ENCODE measurements around the gene TF.

The TF gene

DNA sequence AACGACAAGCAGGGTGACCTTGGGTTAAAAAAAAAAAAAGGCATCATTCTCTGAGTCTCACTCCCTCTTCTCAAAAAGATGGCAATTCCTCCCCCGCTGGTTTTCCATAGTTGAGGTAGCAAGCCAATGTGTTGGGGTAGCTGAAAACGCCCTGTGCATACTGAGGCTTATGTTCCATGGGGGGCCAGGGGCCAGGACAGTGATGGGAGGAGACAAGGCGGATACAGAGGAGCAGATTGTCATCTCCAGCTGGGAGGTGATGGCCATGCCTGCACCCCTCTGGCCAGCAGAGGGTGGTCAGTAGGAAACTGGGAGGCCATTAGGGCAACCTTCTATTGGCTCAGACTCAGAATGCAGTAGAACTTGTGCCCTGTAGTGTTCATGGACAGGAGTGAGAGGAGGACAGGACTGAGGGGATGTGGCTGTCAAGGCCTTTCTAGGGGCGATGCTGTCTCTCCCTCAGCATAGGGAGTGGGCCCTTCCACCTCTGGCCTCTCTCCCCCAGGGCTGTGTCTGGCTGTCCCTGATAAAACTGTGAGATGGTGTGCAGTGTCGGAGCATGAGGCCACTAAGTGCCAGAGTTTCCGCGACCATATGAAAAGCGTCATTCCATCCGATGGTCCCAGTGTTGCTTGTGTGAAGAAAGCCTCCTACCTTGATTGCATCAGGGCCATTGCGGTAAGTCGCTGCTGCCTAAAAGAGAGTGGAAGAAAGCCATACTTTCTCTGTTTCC, 1.9 kb downstream of the TF start:
- DNase-seq: no peak

DNA sequence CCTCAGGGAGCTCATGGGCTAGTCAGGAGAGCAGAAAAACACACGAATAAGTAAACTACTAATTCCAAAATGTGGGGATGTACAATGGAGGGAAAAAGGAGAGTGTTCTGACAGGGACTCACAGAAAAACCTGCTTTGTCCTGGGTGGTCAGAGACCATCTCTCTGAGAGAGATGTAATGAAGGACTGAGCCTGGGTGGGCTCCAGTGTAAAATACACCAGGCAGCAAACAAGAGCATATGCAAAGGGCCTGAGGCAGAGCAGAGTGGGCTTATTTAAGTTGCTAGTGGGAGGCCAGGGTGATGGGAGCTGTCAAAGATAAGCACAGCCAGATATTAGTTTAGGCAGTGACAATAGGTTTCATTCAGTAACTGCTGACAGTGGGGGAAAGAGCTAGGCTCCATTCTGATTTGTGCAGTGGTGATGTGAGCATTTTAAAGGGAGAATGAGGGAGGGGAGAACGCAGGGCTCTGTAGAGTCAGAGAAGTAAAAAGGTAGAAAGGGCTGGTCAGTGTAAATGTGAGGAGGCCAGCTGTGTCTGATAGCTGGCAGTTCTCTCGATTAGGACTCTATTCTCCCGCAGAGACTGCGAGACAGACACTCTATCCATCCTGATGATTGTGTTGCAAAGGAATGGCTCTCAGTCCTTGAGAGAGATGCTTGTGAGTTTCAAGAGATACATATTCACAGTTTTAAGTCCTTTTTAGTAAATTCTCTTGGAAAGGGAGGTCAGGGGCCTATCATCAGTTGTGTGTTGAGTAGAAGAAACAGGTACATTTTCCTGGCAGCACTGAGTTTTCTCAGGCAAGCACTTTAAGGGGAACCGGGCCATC, 3.5 kb downstream of the TF start:
- no peak for DNase-seq

DNA sequence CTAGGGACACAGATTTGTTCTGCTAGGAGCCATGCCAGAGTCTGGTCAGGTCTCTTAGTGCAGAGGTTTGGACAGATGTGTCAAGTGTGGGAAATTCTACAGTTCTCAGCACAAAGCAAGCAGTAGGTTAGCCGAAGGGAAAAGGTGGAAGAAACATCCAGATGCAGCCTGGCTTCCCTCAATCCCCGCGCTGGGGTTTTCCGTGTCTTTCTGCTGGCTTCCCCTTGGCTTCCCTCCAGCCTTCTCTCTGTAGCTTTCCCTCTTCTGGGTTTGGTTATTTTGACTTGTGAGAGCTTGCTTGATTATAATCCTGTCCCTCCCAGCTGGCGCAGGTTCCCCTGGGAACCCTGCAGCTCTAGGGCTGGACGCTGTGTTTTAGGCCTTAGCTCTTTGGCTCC, 4.1 kb downstream of the TF start:
- no peak for DNase-seq

DNA sequence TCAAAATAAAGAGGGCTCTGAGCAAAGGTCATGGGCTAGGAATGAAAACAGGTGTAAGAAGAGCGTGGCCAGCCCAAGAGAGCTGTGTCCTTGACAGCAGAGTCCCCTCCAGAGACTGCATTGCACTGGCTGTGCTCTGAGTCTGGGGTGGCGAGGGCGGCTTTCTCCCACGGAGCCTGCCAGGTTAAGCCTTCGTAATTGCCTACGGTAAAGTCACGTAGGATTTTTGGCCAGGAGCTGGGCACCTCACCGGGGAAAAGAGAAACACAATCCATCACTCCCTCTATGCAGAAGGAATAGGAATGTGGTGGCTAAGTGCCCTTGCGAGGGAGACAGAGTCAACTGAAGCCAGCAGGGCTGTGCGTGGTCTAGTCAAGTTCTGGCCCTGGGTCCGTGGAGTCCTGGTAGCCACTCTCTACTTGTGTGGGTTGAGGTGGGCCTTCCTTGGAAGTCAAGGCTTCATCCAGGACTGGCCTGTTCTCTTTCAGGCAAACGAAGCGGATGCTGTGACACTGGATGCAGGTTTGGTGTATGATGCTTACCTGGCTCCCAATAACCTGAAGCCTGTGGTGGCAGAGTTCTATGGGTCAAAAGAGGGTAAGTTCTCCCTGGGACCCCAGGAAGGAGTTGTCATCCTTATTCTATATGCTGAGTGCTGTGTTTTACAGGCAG, 7.0 kb downstream of the TF start:
- DNase-seq: no peak

DNA sequence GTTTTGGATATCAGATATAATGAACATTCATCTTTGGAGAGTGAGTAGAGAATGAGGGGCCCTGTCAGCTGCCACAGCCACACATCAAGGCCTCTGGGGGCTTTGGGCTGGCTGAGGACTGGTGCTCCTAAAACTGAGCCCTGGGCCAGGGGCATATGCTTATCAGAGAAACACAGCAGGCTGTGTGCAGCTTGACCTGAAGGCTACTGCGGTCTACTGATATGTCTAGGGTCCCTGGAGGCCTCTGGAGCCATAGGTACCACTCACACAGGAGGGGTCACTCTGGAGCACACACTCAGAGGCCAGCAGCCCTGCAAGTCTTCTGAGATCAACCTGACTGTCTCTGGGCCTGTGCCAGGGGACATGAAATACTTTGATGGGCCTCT, 7.6 kb downstream of the TF start:
- no peak for DNase-seq

DNA sequence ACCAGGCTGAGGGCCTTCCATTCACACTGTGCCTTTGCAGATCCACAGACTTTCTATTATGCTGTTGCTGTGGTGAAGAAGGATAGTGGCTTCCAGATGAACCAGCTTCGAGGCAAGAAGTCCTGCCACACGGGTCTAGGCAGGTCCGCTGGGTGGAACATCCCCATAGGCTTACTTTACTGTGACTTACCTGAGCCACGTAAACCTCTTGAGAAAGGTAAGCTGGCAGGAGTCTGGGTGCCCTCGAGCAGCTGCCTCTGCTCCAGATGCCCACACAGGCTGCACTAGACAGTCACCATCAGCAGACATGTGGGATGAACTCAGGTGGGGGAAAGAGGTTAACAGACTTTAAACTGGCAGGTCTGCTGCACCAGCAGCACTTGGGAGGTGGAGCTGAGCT, 8.3 kb downstream of the TF start:
- DNase-seq: no peak

DNA sequence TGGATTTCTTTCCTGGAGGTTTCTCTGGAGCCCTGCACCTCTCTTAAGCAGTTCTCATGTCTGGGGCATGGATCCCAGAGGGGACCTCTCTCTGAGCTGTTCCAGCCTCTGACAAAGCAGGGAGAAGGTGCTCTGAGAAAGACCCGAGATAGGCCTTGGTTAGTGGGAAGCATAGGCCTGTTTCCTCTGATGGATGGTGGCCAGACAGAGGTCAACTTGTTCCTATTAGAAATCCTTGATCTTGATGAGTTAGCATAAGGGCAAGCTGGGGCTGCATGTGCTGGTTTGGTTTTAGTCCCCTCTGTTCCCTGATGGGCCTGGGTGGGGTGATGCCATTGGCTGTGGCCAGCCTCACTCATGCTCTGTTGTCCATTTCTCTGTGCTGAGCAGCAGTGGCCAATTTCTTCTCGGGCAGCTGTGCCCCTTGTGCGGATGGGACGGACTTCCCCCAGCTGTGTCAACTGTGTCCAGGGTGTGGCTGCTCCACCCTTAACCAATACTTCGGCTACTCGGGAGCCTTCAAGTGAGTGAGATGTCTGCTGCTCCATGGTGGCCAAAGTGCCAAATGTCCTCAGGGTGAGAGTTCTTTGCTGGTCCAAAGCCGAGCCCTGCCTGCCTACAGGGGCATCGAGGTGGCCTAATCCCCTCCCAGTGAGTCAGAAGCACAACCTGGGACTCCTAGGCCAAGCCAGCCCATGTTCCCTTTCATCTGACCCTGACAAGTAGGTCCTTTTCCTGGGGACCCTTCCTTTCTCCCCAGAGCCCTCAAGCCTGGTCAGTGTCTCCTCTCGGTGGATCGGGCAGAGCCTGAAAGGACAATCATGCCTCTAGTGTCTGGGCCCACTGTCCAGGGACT, 9.0 kb downstream of the TF start:
- no peak for DNase-seq

DNA sequence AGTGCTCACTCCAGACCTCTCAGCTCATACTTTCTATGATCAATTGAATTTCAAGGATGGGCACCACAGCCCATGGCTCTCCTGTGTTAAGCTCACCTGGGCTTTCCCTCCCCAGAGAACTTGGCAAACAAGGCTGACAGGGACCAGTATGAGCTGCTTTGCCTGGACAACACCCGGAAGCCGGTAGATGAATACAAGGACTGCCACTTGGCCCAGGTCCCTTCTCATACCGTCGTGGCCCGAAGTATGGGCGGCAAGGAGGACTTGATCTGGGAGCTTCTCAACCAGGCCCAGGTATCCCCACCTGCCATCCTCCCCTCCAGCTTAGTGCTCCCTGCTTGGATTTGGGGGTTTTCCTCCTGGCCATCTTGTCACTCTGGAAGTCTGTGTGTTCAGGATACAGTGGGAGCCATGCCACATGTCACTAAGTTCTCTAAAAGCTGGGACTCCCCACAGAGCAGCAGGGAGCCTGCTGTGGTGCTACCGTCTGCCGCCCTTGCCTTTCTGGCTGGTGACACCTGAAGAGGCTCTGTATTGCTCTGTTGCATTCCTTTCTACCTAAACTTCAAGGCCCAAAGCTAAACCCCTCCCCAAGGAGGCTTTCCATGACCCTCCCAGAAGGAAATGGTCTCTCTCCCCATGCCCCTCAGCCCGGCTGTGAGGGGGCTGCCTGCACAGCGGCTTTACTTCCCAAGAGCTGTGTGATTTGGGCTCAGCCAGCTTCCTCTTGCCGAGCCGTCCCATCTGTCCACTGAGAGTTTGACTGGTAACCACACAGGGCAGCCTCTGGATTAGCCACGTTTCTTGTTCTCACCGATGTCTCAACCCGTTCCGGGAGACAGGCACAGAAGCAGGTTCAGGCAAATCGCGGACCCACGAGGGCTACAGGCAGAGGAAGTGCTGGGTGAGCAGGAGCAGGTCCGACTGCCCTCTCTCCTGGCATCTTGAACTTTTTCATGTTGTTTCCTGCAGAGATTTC, 10.8 kb downstream of the TF start:
- DNase-seq: no peak

DNA sequence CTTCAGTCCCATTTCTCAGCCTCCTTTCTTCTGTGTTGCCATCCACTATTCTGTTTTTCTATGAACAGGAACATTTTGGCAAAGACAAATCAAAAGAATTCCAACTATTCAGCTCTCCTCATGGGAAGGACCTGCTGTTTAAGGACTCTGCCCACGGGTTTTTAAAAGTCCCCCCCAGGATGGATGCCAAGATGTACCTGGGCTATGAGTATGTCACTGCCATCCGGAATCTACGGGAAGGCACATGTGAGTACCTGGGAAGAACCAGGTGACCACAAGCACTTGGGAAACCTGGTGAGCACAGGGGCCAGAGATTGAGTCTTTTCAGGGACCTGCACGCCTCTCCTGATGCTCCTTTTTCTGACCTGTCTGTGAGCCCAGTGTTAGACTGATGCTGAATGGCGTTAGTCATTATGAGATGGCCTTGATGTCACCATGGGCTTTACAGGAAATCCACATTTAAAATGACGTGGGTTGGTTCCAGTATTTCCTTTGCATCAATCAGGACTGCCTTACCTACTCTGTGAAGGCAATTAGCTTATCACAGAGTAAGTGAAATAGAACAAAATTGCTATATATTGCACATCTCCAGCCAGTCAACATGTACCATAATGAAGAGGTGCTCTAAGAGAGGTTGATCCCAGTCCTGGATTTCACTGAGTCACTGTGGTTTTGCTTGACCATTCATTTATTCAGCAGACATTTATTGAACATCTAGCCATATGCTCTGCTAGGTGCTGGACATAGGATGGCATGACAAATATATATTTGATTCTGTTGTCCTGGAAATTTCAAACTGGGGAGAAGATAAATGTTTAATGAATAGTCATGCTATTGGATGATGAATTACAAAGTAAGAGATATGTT, 11.7 kb downstream of the TF start:
- DNase-seq: no peak

DNA sequence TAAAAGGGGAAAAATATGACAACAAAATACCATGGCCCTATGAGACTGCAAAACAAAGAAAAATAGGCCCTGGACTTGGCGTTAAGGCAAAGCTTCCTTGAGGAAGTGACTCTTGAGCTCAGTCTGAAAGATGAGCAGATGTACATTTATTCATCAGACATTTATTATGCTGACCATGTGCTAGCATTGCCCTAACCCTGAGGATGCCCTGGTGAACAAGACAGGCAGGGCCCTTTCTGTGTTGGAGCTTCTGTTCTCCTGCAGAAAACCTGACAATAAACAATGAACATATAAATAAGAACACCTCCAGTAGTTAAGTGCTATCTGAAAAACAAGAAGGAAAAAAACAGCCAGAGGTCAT, 12.4 kb downstream of the TF start:
- DNase-seq: no peak

DNA sequence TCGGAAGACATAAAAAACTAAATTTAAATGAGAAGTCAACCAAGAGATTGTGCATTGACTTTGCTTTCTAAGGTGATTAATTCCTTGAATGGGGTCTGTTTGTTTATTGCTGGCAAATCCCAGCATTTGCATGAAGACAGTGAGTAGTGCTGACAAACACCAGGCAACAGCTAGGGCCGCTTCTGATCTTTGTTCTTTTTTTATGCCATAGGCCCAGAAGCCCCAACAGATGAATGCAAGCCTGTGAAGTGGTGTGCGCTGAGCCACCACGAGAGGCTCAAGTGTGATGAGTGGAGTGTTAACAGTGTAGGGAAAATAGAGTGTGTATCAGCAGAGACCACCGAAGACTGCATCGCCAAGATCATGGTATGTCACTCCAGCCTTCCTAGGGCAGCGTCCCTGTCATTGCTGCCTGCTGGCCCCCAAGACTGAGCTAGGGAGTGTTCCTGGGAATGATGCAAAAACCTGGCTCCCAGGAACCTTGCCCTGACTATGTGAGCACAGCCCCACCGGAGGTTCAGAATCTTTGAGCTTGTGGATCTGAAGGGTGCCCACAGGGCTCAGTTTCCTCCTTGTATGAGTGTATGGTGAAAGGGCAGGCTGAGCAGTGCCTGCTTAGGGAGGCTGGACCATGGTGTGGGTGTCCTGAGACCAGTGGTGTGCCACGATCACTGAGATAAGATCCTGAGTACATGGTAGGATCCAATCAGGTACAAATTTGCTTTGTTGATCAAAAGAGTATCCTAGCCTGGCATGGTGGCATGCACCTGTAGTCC, 13.0 kb downstream of the TF start:
- no peak for DNase-seq

DNA sequence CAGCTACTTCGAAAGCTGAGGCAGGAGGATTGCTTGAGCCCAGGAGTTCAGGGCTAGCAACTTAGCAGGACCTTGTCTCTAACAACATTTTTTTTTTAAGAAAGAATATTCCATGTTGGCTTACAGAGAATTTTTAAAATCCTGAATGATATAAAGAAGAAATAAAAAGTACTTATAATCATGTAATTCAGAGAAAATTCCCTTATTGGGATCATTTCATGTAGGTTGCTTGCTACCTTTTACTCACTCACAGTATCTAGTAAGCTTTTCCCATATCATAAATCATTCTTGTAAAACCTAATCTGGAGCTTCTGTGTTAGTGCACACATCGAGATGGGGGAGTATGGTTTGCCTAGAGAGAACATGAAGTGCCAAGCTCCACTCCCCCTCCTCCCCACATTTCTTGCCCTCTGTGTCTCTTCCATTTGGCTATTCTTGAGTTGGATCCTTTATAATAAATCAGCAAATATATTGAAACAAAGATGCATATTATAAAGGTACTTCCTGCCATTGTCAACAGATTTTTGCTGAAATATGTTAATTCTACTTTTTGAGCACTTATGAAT, 13.6 kb downstream of the TF start:
- no peak for DNase-seq

DNA sequence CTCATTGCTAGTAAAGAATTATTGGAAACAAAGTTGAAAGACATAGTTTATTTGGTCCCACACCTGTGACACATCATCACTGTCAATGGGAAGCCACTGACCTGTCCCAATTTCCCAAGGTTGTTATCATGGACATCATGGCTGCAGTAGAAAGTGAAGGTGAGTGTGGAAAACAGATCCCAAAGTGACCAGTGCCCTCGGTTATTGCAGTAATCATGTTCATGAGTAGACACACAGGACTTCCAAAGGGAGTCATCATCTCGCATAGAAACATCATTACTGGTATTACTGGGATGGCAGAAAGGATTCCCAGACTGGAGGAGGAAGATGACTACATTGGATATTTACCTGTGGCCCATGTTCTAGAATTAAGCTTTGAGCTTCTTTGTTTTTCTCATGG, 14.7 kb downstream of the TF start:
- DNase-seq: no peak

DNA sequence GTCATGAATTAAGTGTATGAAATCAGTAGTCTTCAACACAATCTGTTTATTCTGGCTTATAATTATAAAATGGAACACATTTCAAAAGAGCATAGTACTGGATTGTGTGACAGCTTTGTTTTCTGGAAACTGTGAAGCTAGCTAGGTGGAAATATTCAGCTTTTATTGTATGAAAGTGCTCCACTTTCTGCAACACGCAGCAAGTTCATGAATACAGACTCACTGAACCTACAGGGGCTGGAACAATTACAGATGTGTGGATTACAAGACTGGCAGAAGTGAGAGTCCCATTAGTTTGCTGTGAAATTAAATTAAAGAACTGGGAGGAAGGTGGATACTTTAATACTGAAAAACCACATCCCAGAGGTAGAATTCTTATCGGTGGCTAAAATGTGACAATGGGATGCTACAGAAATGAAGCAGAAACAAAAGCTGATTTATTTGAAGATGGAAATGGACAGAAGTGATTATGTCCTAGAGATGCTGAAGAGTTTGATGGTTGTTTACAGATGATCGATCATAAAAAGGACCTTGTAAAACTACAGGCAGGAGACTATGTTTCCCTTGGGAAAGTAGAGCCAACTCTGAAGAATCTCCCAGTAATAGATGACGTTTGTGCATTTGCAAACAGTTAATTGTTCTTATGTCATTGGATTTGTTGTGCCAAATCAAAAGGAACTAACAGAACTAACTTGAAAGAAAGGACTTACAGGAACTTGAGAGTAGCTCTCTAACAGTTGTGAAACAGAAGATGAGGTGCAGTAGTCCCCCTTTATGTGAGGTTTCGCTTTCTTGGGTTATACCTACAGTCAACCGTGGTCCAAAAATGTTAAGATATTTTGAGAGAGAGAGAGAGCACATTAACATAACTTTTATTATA, 15.7 kb downstream of the TF start:
- DNase-seq: no peak

DNA sequence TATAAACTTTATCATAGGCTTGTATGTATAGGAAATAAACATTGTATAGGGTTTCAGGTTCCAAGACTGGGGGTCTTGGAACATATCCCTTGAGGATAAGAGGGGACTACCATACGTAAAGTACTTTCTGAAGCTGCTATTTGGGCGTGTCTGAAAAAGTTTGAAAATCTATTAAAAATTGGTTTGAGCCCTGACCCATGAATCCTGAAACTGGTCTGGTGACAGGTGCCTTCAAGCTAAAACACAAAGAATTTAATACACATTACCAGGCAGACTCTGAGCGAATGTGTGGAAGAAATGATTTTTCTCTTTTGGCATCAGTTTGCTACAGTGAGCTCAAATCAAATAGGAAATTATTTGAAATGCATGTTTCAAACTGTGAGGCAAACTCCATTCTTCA, 16.3 kb downstream of the TF start:
- no peak for DNase-seq

DNA sequence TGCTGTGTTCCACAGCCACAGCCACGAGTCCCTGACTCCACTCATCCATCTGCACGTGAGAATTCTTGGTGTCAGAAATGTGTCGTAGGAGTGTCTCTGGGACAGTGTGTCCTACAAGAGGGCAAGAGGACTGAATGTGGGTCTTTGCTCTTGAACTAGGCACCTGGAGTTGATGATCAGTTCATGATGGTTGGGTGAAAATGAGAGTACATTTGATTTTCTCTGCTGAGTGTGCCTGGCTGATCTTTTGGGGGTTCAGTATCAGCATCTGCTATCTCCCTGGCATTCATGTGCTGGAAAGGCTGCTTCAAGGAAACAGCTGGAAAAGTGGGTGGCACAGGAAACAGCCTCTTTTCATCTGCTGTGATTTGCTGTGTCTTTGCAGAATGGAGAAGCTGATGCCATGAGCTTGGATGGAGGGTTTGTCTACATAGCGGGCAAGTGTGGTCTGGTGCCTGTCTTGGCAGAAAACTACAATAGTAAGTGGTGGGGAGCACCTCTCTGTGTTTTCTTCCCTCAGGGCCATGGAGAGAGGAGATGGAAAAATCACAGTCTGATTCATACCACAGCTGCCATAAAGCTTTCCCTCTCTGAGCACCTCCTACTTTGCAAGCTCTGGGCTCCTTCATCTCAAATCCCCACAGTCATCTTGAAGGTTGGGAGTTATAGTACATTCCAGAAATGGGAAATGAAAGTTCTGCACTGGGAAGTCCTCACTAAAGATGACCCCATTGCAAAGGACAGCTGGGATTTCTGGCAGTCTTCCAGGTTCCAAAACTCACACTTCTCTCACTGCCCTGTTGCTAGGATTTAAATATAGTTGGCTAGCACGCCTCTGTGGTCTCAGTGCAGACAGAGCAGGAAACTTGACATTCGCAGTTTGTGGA, 17.8 kb downstream of the TF start:
- DNase-seq: no peak

DNA sequence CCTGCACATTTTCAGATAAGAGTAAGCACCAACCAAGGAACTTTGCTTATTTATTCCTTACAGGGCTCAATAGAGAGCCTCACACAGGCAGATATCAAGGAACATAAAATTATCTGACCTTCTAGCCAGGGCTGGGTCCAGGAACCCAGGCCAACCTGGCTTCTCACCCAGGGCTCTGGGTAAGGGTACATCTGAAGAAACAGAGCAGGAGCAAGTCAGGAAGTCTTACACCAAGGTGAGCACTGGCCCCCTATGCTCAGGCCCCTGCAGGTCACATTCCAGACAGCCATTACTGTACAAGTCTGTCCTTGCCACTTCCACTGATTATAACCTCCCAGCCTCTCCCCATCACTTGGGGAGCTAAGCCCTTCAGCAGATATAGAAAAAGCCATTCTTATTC, 19.1 kb downstream of the TF start:
- DNase-seq: no peak

DNA sequence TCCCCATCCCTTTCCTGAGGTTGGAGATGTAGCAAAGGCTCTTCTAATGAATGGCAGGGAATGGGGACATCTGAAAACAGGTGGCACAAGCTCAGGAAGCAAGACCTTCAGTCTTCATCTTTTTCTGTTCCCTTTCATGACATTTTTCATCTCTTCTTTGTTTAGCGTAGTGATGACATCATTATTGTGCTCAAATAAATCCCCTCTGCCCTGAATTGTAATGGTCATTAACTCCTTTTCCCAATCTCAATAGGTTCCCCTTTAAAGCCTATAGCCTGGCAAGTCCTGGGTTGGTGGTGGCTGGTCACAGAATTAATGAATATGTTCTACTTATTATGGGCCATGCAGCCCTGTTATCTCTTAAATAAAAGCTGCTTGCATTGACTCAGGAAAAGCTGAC, 21.4 kb downstream of the TF start:
- no peak for DNase-seq

Measured in activated naive CD4-positive, alpha-beta T cell (primary cell).